Omental fat pad (tissue), 4 donors: ENCODE results near the gene C1QTNF6. TPM values are rescaled to one million over a fixed set of nuclear protein-coding genes. Genes with fewer than 3 reads are reported as not detected.
A peak's percentile ranks its signal among the peaks of the same experiment; 100 is the strongest.

Source experiments
- ATAC-seq: fragments of 150-250 bp; one replicate; pipeline ENCODE4 v1.9.1; 2016; ENCODE audit warnings: mild to moderate bottlenecking, moderate library complexity; ENCODE audit not compliant: low FRiP score
- DNase-seq: peaks from one replicate; pipeline ENCODE4 v3.0.0-alpha.2; 2019; ENCODE audit warnings: low spot score
- CTCF ChIP-seq, 3 donors: fragments of 450-650 bp; IDR thresholded peaks; one replicate each; pipeline ENCODE4 v1.5.1; 2016 to 2017; ENCODE audit warnings: antibody characterized with exemption in 3 of 3, mild to moderate bottlenecking in 3 of 3, moderate library complexity in 2 of 3
- total RNA-seq, 4 donors: library from RNA; depleted of rRNA; stranded (reverse); fragments of >200 nt; gene quantifications; one replicate each; pipeline ENCODE4 v1.1.0, GENCODE V29; 2016

Gene C1QTNF6
- total RNA-seq, 4 donors from 2014 or later, result 1.0 to 2.8 (median 1.4) TPM

- ATAC-seq, result peak; percentile 36
- DNase-seq, result peak; percentile 86
- no peak for TF ChIP-seq CTCF (IDR thresholded peaks at IDR 0.05)
Measured at GRCh38 chr22:37198258-37199102, 10.4 kb upstream of the C1QTNF6 start.

GRCh38 chr22:37197451-37198257, 9.6 kb upstream of the C1QTNF6 start:
- DNase-seq (peak; percentile 40), ATAC-seq (peak; percentile 32)
- TF ChIP-seq CTCF (IDR thresholded peaks at IDR 0.05), result no peak

- DNase-seq (peak; percentile 43), ATAC-seq (peak; percentile 53)
- no peak for TF ChIP-seq CTCF (IDR thresholded peaks at IDR 0.05)
Measured at GRCh38 chr22:37196539-37197450, 8.7 kb upstream of the C1QTNF6 start.

- no peak for DNase-seq
- no peak for TF ChIP-seq CTCF (IDR thresholded peaks at IDR 0.05)
- no peak for ATAC-seq
Measured at GRCh38 chr22:37195921-37196320, 7.9 kb upstream of the C1QTNF6 start.

GRCh38 chr22:37194750-37195149, 6.7 kb upstream of the C1QTNF6 start:
- ATAC-seq (no peak), DNase-seq (no peak)
- TF ChIP-seq CTCF (IDR thresholded peaks at IDR 0.05), result no peak

- no peak for TF ChIP-seq CTCF (IDR thresholded peaks at IDR 0.05)
- ATAC-seq, result no peak
- no peak for DNase-seq
Measured at GRCh38 chr22:37193629-37194191, 5.7 kb upstream of the C1QTNF6 start.
